Pancreas (tissue), 10 donors: Measurements from ENCODE around the gene FLOT1. TPM values are rescaled to one million over a fixed set of nuclear protein-coding genes. Genes with fewer than 3 reads are reported as not detected.

ENCODE experiments used
- ATAC-seq, 4 donors: fragments of 200-7000 bp; cut with Tn5 transposase; one replicate each; pipeline versions ENCODE4 v1.8.0 to v1.9.1; 2020; ENCODE audit warnings: mild to moderate bottlenecking in 4 of 4, moderate library complexity in 4 of 4
- DNase-seq, 6 donors: peaks; one replicate each; pipeline ENCODE4 v3.0.0-alpha.2; 2020
- FAIRE-seq: peaks from 2 replicates; lab custom pipeline; 2012; peaks lifted over from hg19 to GRCh38; lab: Jason Lieb, UNC
- H3K27ac ChIP-seq, 4 donors: fragments of 200-600 bp; sonication (generic); 1 replicate in 3 of 4; 2 replicates in 1 of 4; pipeline versions ENCODE4 v1.5.0 to v1.8.0; 2020
- H3K27me3 ChIP-seq, 4 donors: fragments of 200-600 bp; one replicate each; pipeline ENCODE4 v1.8.0; 2021
- H3K36me3 ChIP-seq, 3 donors: fragments of 200-600 bp; sonication (generic) in 1 of 3; one replicate each; pipeline versions ENCODE4 v1.5.0 to v1.8.0; 2020 to 2021
- H3K4me1 ChIP-seq, 3 donors: fragments of 200-600 bp; one replicate each; pipeline ENCODE4 v1.8.0; 2021
- H3K4me3 ChIP-seq, 4 donors: fragments of 200-600 bp; sonication (generic) in 2 of 4; one replicate each; pipeline versions ENCODE4 v1.5.0 to v1.8.0; 2020 to 2021
- H3K9me3 ChIP-seq, 4 donors: fragments of 200-600 bp; one replicate each; pipeline ENCODE4 v1.8.0; 2021
- WGBS, 2 donors: extraction: QIAGEN DNeasy Blood & Tissue Kit; methylation state at CpG; one replicate each; pipeline ENCODE4 v1.1.7; 2013; 5-methylcytosine and 5-hydroxymethylcytosine counted together
- intact Hi-C, 3 donors: fragments of 100-400 bp; cut with DNase I; formaldehyde crosslinking; loops; one replicate each; pipeline versions ENCODE4 v1.11.1 to v1.14.2; 2022
- polyA plus RNA-seq, 2 donors: library from polyadenylated mRNA; stranded (reverse); fragments of 200-250 nt; gene quantifications; one replicate each; pipeline ENCODE4 v1.2.3, GENCODE V29; 2013
- total RNA-seq, 6 donors: library from RNA; stranded (reverse); fragmentation: NEBNext Ultra II Directional in 4 of 6; extraction: Animal tissue kit (Norgen Biotek cat#: 25700) in 4 of 6; gene quantifications; one replicate each; pipeline versions ENCODE4 v1.2.1 to v1.2.4, GENCODE V29; 2021 to 2023
- TF ChIP-seq, protein P1 (sequence below), 4 donors: fragments of 200-600 bp; sonication (generic) in 3 of 4; IDR thresholded peaks; one replicate each; pipeline versions ENCODE4 v1.5.0 to v1.8.0; 2021; ENCODE audit warnings: antibody characterized with exemption in 4 of 4
- donor health status: healthy with polysubstance abuse.
- donor health status: DM: no; HTN: no; CAD: no; lungs with moderate emphysema.
- donor health status: DM: no; HTN: no; CAD: no.
- donor health status: control.
- donor health status: control.
- donor health status: Bipolar disorder and iron deficiency.
- donor health status: DM: yes; HTN: yes; CAD: no.
- donor health status: DM: no; HTN: no; CAD: no.
- donor health status: DM: no; HTN: no; CAD: no.
- donor health status: DM: yes; HTN: yes; CAD: no.

FLOT1 gene
- total and polyA plus RNA-seq, 8 donors = 45.7 to 151 (median 61.8) TPM

DNA sequence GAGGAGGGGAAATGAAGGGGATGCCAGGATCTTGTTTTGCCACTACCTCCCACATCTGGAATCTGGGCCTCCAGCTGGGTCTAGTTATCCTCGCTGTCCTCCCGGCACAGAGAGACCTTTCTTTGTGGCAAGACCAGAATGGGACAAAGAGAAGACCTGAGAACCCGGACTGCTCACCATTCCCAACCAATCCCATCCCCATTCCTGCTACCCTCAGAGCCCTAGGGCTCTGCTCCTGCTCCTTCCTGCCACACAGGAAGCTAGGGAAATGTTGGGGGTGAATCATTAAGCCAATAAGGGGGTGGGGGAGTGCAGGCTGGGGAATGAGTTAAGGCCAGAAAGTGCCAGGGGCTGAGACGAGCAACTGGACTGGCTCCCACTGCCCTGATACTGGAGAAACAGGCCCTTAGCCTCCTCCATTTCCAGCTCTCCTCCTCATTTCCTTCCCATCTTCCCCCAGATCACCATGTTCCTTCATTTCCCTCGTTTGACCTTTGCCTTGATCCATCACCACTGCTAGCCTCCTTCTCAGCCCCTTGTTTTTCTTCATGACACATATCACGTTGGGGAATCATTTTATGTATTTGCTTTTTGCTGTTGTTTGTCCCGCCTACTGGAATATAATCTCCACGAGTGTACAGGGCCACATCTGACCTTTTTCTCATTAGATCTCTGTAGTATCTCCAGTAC, 6.5 kb upstream of the FLOT1 start:
- H3K4me3 ChIP-seq = peak overlapping the region in 1 of 4 donors; percentile 6
- WGBS, 2 donors = 26% methylated on average over 8 of the region's 8 CpGs
- peak overlapping the region; percentile 82 to 96 (median 89) for H3K27ac ChIP-seq
- peak; percentile 5 to 28 (median 21) for ATAC-seq
- FAIRE-seq = no peak
- H3K9me3 ChIP-seq = no peaks in the 10 kb centered on the region
- H3K4me1 ChIP-seq = peaks cover 43 to 57% (median 45%) of the 10 kb centered on the region in 3 donors
- intact Hi-C loops = no loop called here
- TF ChIP-seq, protein P1, sequence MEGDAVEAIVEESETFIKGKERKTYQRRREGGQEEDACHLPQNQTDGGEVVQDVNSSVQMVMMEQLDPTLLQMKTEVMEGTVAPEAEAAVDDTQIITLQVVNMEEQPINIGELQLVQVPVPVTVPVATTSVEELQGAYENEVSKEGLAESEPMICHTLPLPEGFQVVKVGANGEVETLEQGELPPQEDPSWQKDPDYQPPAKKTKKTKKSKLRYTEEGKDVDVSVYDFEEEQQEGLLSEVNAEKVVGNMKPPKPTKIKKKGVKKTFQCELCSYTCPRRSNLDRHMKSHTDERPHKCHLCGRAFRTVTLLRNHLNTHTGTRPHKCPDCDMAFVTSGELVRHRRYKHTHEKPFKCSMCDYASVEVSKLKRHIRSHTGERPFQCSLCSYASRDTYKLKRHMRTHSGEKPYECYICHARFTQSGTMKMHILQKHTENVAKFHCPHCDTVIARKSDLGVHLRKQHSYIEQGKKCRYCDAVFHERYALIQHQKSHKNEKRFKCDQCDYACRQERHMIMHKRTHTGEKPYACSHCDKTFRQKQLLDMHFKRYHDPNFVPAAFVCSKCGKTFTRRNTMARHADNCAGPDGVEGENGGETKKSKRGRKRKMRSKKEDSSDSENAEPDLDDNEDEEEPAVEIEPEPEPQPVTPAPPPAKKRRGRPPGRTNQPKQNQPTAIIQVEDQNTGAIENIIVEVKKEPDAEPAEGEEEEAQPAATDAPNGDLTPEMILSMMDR (IDR thresholded peaks at IDR 0.05) = no peak
- H3K36me3 ChIP-seq = no peaks in the 10 kb centered on the region
- H3K27me3 ChIP-seq = no peaks in the 10 kb centered on the region
- peak in 2 of 6 donors; percentile 38 to 62 for DNase-seq

DNA sequence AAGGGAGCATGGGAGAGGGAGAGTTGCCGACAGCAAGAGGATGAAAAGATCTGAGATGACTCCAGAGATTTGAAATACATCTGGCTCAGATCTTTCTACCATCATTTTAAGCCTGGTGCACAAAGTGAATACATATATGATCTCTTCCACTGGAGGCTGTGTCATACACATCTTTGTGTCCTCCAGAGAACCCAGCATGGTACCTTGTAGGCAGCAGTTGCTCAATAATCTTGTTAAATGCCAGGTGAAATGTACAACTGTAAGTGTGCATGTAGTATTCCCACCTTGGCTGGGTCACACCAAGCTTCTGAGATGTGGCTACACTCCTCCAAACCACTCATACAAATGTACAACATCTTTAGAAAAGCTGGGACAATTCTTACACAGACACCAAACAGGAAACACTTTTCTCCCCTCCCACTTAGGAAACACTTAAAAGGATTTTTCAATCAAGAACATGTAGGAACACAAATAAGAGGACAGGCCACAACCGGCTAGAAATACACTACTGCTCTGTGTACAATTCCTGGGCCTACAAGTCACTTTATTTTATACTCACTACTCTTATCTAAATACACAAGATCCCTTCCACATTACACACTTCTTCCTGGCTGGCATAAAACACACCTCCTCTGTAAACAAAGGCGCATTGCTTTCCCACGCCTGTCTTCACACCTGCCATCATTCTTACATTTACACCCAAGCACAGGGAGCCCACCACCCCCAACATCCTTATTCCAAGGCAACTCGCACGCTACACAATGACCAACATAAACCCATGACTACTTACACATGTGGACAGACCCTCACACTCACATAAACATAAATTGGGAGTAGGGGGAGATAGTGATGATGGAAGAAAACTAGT, 5.6 kb upstream of the FLOT1 start:
- Histone ChIP-seq H3K4me1 (peaks cover 43 to 57% (median 45%) of the 10 kb centered on the region in 3 donors), H3K27me3 (no peaks in the 10 kb centered on the region)
- FAIRE-seq = no peak

DNA sequence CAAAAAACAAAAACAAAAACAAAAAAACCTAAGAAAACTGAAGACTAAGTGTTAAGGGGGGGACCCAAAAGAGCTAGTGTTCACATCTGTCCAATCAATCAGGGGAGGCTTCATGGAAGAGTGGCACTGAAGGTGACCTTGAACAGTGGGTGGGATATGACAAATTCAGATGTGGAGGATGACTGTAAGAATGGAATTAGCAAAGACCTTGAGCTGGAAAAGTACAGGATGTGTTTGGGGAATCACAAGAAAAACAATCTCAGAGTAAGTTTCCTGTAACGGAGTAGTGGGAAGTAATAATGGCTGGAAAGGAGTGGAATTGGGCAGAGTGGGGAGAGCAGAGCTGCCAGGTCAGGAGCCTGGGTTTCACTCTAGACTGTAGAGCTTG, 4.8 kb upstream of the FLOT1 start:
- intact Hi-C loops = no loop called here

More for the DNA sequence above, 5.6 kb upstream of the FLOT1 start:
- Histone ChIP-seq H3K27ac (peak overlapping the region; percentile 82 to 96 (median 89)), H3K9me3 (no peaks in the 10 kb centered on the region), H3K36me3 (no peaks in the 10 kb centered on the region), H3K4me3 (no peak overlapping the region)
- peak in 1 of 6 donors; percentile 66 for DNase-seq
- peak; percentile 17 to 45 (median 20) for ATAC-seq
- 40 to 41% methylated on average over 6 of the region's 6 CpGs for WGBS, 2 donors
- intact Hi-C loops = no loop called here
- TF ChIP-seq, protein P1 (IDR thresholded peaks at IDR 0.05) = no peak

DNA sequence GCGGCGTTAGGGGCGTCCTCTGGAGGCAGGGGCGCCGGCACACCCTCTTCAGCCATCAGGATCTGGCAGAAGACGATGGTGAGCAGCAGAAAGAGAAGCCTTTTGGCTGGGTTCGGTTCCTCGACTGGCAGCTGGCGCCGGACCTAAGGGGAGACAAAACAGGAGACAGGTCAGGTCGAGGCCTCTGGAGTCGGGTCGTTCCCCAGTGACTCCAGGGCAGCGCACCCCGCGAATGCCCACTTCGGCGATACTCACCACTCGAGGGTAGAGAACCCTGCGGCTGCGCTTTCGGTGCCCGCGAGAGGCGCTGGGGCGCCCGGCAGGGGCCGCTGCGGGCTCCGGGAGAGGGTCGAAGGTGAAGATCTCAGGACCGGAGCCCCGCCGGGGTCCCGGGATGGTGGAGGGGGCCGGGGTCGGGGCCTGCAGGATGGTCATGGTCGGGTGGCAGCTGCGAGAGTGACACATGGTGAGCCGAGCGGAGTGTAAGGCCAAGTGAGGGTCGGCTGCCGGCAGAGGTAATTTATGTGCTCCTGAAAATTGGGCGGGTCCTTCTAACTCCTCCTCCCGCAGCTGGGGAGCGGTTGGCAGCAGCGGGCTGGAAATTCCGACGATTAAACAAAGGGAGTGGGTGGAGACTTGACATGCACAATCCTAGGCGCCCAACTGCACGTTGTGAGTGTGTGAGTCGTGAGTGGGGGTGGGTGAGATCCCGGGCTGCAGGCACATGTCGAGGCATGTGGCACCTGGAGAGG, 1.7 kb upstream of the FLOT1 start, which contains the start of gene IER3:
TSS of gene IER3 (minus strand) at position 494 of the 752 bp plus-strand sequence. CDS start at position 465, 29 bp downstream.
- Histone ChIP-seq H3K4me3 (peak within 1 kb of the TSS; percentile 45 to 97 (median 78)), H3K27ac (peak within 1 kb of the TSS; percentile 91 to 98 (median 95)), H3K4me1 (peaks cover 22 to 42% (median 26%) of the 10 kb centered on the region in 3 donors), H3K27me3 (no peaks in the 10 kb centered on the region), H3K36me3 (peaks cover 0 to 5% (median 0%) of the 10 kb centered on the region in 3 donors), H3K9me3 (no peaks in the 10 kb centered on the region)
- peak; percentile 49 to 62 (median 57) for ATAC-seq
- intact Hi-C loops = no loop called here
- TF ChIP-seq, protein P1 (IDR thresholded peaks at IDR 0.05) = peak in 3 of 4 donors; percentile 10 to 55 (median 27)
- no peak for FAIRE-seq
- peak; percentile 86 to 93 (median 92) for DNase-seq
- 0 to 1% methylated on average over 51 to 54 of the region's 54 CpGs for WGBS, 2 donors

More for the DNA sequence above, 4.8 kb upstream of the FLOT1 start:
- 73 to 91% methylated on average over 1 of the region's 1 CpG for WGBS, 2 donors
- no peak for FAIRE-seq
- peak overlapping the region; percentile 82 to 96 (median 89) for H3K27ac ChIP-seq
- no peaks in the 10 kb centered on the region for H3K36me3 ChIP-seq
- DNase-seq = no peak
- ATAC-seq = no peak
- no peaks in the 10 kb centered on the region for H3K27me3 ChIP-seq
- H3K4me3 ChIP-seq = no peak overlapping the region
- TF ChIP-seq, protein P1 (IDR thresholded peaks at IDR 0.05) = no peak
- H3K9me3 ChIP-seq = no peaks in the 10 kb centered on the region
- H3K4me1 ChIP-seq = peaks cover 43 to 57% (median 45%) of the 10 kb centered on the region in 3 donors
